AG09319 (cell line): ENCODE results near the gene ETHE1.

Experiments used
- DNase-seq: peaks from one replicate; pipeline ENCODE4 v3.0.0-alpha.2; 2010; ENCODE audit warnings: low read depth; ENCODE audit errors: extremely low read depth
- CTCF ChIP-seq: IDR thresholded peaks from 2 replicates; pipeline ENCODE4 v1.5.1; 2011; ENCODE audit warnings: low read depth, mild to moderate bottlenecking, inconsistent platforms, low read length, moderate library complexity

The ETHE1 gene

DNA sequence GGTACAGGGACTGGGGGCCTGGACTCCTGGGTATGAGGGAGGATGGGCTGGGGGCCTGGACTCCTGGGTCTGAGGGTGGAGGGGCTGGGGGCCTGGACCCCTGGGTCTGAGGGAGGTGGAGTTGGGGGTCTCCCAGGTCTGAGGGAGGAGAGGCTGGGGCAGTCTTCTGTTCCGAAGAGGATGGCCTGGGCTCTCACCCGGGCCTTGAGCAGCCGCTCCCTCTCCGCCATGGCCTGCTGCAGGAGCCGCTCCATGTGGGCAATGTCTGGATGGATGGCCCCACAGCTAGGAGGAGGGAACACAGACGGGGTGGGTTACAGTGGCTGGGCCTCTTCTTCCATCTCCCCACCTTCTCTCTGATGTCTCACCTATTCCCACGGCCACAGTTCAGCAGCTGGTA, 40.6 kb downstream of the ETHE1 start:
- TF ChIP-seq CTCF: no peak
- no peak for DNase-seq

GRCh38 chr19:43485951-43486350, 41.0 kb downstream of the ETHE1 start:
- DNase-seq: no peak
- no peak for TF ChIP-seq CTCF

DNA sequence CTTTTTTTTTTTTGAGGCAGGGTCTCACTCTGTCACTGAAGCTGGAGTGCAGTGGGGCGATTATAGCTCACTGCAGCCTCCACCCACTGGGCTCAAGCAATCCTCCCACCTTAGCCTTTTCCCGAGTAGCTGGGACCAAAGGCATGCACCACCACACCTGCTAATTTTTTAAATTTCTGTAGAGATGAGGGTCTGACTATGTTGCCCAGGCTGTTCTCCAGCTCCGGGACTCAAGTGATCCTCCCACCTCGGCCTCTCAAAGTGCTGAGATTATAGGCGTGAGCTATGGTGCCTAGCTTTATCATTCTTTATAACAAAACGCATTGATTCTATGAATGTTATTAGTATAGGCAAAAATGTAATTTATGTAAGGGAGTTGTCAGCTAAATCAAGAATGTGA, 43.7 kb downstream of the ETHE1 start:
- no peak for DNase-seq
- TF ChIP-seq CTCF: no peak

DNA sequence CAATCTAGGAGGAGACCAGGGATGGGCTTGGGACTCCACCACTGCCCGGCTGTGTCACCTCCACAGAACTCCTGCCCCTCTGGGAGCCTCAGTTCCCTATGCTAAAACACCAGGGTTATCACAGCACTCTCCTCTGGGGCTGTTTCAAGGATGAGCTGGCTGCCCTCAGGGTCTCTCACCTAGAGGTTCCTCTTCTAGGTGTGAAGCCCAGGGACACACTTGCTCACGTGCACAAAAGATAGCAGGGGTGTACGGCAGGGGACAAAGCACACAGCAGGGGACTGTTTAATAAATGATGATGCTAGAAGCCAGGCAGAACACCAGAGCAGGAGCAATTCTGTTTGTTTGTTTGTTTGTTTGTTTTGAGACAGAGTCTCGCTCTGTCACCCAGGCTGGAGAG, 44.8 kb downstream of the ETHE1 start:
- no peak for DNase-seq
- TF ChIP-seq CTCF: no peak

GRCh38 chr19:43481701-43482100, 45.3 kb downstream of the ETHE1 start:
- TF ChIP-seq CTCF: no peak
- no peak for DNase-seq

- TF ChIP-seq CTCF: no peak
- DNase-seq: no peak
These were observed 46.4 kb downstream of the ETHE1 start for GRCh38 chr19:43480574-43480973.

DNA sequence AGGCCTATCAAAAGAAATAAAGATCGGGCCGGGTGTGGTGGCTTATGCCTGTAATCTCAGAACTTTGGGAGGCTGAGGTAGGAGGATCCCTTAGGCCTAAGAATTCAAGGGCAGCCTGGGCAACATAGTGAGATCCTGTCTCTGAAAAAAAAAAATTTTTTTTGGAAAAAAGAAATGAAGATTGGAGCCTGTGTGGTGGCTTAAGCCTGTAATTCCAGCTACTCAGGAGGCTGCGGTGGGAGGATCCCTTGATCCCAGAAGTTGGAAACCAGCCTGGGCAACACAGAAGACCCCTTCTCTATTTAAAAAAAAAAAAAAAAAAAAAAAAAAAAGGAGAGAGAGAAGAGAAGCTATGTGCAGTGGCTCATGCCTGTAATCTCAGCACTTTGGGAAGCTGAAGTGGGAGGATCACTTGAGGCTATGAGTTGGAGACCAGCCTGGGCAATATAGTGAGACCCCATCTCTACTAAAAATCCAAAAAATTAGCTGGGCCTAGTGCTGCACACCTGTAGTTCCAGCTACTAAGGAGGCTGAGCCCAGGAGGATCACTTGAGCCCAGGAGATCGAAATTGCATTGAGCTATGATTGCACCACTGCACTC, 46.9 kb downstream of the ETHE1 start:
- no peak for DNase-seq
- TF ChIP-seq CTCF: no peak
